Measurements from ENCODE around the gene ZNF566.
A peak's percentile ranks its signal among the peaks of the same experiment; 100 is the strongest.

- TF ChIP-seq CTCF (IDR thresholded peaks at IDR 0.05) (peak in 1 of 6 experiments; percentile 4), POLR2A (IDR thresholded peaks at IDR 0.05) (peak in 2 of 4 donors; percentile 55 to 71), POLR2AphosphoS5 (IDR thresholded peaks at IDR 0.05) (peak; percentile 70 to 71)
Measured at GRCh38 chr19:36528194-36528920, 39.0 kb upstream of the ZNF566 start, which contains the start of gene ZNF260.

Data from upper lobe of left lung (tissue), 4 donors.